Panc1 (cell line): ENCODE results near the gene SLC12A9. TPM values are rescaled to one million over a fixed set of nuclear protein-coding genes. Genes with fewer than 3 reads are reported as not detected.
A peak's percentile ranks its signal among the peaks of the same experiment; 100 is the strongest.

Source experiments
- ATAC-seq: fragments of 200-7000 bp; cut with Tn5 transposase; 2 replicates; pipeline ENCODE4 v1.9.1; 2020; ENCODE audit warnings: mild to moderate bottlenecking, moderate library complexity
- BruUV-seq: library from RNA; stranded (reverse); fragments of 400-500 nt; replicated peaks from 2 replicates; lab custom pipeline; 2021; lab: Mats Ljungman, UMichigan
- CTCF ChIA-PET: fragments of 300-600 bp; sonication (Branson Sonifier 250); formaldehyde crosslinking; loops from one replicate; lab custom pipeline; 2022; ENCODE audit warnings: antibody characterized with exemption; lab: Charles Lee
- POLR2A ChIA-PET: fragments of 300-600 bp; sonication (Branson Sonifier 250); formaldehyde crosslinking; loops from one replicate; lab custom pipeline; 2022; ENCODE audit warnings: antibody characterized with exemption; lab: Charles Lee
- DNase-seq: peaks from one replicate; pipeline ENCODE4 v3.0.0-alpha.2; 2010; ENCODE audit warnings: low read depth, low spot score
- H3K27ac ChIP-seq: 2 replicates; pipeline ENCODE4 v1.5.1; 2011; ENCODE audit warnings: mild to moderate bottlenecking, low read length, inconsistent platforms
- H3K27me3 ChIP-seq: fragments of 200-500 bp; sonication (Bioruptor generic); 2 replicates; pipeline ENCODE4 v1.6.0; 2014; ENCODE audit warnings: low read length, inconsistent platforms; ENCODE audit not compliant: control insufficient read depth, insufficient read depth
- H3K36me3 ChIP-seq: fragments of 200-500 bp; sonication (Bioruptor generic); 2 replicates; pipeline ENCODE4 v1.5.1; 2014; ENCODE audit warnings: inconsistent platforms, mild to moderate bottlenecking, low read length, moderate library complexity; ENCODE audit not compliant: control insufficient read depth, insufficient read depth
- H3K4me1 ChIP-seq: 2 replicates; pipeline ENCODE4 v1.5.1; 2011; ENCODE audit warnings: inconsistent platforms, mild to moderate bottlenecking, low read length, moderate library complexity; ENCODE audit not compliant: control insufficient read depth, insufficient read depth
- H3K4me3 ChIP-seq, 2 experiments: 2 replicates each; pipeline ENCODE4 v1.5.1; 2011 to 2012; ENCODE audit warnings: low read depth in 2 of 2, low read length in 2 of 2, mild to moderate bottlenecking in 2 of 2, inconsistent platforms in 1 of 2, moderate library complexity in 1 of 2
- H3K9me3 ChIP-seq: fragments of 200-500 bp; sonication (Bioruptor generic); 2 replicates; pipeline ENCODE4 v1.5.1; 2014; ENCODE audit warnings: low read depth, mild to moderate bottlenecking, inconsistent platforms, low read length, moderate library complexity; ENCODE audit not compliant: control insufficient read depth, insufficient read depth
- POLR2AphosphoS5 ChIP-seq: IDR thresholded peaks from 2 replicates; pipeline ENCODE4 v1.6.1; 2012; ENCODE audit warnings: mild to moderate bottlenecking, low read depth, low read length, moderate library complexity
- SIN3A ChIP-seq: IDR thresholded peaks from 2 replicates; pipeline ENCODE4 v1.6.1; 2012; ENCODE audit warnings: low read depth, mild to moderate bottlenecking, low read length, moderate library complexity, borderline replicate concordance; ENCODE audit not compliant: insufficient read depth
- TCF7L2 ChIP-seq: IDR thresholded peaks from 2 replicates; pipeline ENCODE4 v1.6.1; 2011; ENCODE audit warnings: mild to moderate bottlenecking, low read depth, low read length, inconsistent platforms
- in situ Hi-C: cut with HindIII; loops from 2 replicates; pipeline ENCODE4 v1.10.0; 2016; ENCODE audit warnings: low sequenced_read_pairs, low pct_unique_long_range_greater_than_20kb
- intact Hi-C: fragments of 100-400 bp; cut with micrococcal nuclease; formaldehyde crosslinking; loops from one replicate; pipeline ENCODE4 v1.10.0; 2022; ENCODE audit not compliant: unreplicated experiment
- total RNA-seq: library from RNA; stranded (reverse); gene quantifications from one replicate; pipeline ENCODE4 v1.2.1, GENCODE V29; 2021; ENCODE audit not compliant: unreplicated experiment
- TF ChIP-seq, protein P1 (sequence below), 2 experiments: IDR thresholded peaks; 2 replicates each; pipeline ENCODE4 v1.6.1; 2011 to 2012; ENCODE audit warnings: low read depth in 2 of 2, control low read depth in 1 of 2, low read length in 1 of 2, mild to moderate bottlenecking in 1 of 2, moderate library complexity in 1 of 2; ENCODE audit not compliant: insufficient read depth in 1 of 2
- TF ChIP-seq, protein P2 (sequence below): fragments of 450-650 bp; IDR thresholded peaks from 2 replicates; pipeline ENCODE4 v1.5.1; 2017; ENCODE audit warnings: mild to moderate bottlenecking

Gene SLC12A9
- total RNA-seq, 1 experiment from 2014 or later, result 31.1 TPM

DNA sequence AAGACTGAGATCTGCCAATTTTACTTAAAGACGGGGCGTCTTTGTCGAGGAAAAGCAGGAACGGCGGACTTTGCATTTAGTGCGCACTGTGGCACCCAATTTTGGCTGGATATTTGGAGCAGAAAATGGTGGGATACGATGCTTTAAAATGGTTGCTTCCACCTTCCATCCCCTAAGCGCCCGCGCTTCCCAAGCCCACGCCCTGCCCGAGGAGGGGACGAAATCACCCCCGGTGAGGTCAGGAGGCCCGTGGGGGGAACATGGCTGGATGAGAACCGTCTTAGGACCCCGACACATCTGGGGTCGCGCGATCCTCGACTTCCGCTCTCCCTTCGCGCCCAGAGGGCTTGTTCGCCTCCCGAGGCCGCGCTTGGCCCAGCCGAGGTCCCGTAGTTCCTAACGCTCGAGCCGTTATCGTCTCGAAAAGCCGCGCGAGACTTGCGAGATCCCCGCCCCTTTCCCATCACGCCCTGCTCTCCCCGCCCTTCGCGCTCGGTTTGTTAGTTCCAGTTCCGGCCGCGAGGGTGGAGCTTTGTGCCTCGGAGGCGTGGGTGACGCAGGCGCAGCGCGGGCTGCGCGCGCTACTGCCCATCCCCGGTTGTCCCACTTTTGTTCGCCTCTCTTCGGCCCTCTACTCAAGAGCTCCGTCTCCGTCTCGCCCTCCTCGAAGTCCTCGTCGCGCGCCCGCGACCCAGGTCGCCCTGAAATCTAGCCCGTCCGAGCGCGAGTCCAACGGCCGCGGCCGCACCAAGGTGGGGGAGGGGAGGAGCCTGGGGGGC, 22.3 kb downstream of the SLC12A9 start, which contains the start of gene SRRT:
TSS of gene SRRT (plus strand) at position 527 of the 779 bp plus-strand sequence. CDS start 488 bp downstream, outside the sequence.
- Histone ChIP-seq H3K4me1 (peaks cover 8% of the 10 kb centered on the region), H3K36me3 (no peaks in the 10 kb centered on the region; the same call in none of the 2 replicates), H3K27me3 (no peaks in the 10 kb centered on the region), H3K4me3 (peak within 1 kb of the TSS; percentile 86 to 98), H3K27ac (peak within 1 kb of the TSS; percentile 98), H3K9me3 (no peaks in the 10 kb centered on the region)
- peak; percentile 97 for ATAC-seq
- ChIA-PET POLR2A (interaction anchor here (0.6 to 1.1 kb wide), 10 partner anchors 12 to 697 kb away, joined by 3 to 10 read pairs (median 4); partner anchors contain the start of gene UFSP1), CTCF (interaction anchor here (0.6 kb wide), 2 partner anchors 85 to 93 kb away, joined by 3 to 4 read pairs; no protein-coding TSS in a partner anchor)
- in situ Hi-C loops (no loop called here), intact Hi-C loops (no loop called here)
- TF ChIP-seq SIN3A (peak; percentile 79; the same call in 1 of the 2 replicates), POLR2AphosphoS5 (peak; percentile 96), TCF7L2 (no peak)
- TF ChIP-seq, protein P1, sequence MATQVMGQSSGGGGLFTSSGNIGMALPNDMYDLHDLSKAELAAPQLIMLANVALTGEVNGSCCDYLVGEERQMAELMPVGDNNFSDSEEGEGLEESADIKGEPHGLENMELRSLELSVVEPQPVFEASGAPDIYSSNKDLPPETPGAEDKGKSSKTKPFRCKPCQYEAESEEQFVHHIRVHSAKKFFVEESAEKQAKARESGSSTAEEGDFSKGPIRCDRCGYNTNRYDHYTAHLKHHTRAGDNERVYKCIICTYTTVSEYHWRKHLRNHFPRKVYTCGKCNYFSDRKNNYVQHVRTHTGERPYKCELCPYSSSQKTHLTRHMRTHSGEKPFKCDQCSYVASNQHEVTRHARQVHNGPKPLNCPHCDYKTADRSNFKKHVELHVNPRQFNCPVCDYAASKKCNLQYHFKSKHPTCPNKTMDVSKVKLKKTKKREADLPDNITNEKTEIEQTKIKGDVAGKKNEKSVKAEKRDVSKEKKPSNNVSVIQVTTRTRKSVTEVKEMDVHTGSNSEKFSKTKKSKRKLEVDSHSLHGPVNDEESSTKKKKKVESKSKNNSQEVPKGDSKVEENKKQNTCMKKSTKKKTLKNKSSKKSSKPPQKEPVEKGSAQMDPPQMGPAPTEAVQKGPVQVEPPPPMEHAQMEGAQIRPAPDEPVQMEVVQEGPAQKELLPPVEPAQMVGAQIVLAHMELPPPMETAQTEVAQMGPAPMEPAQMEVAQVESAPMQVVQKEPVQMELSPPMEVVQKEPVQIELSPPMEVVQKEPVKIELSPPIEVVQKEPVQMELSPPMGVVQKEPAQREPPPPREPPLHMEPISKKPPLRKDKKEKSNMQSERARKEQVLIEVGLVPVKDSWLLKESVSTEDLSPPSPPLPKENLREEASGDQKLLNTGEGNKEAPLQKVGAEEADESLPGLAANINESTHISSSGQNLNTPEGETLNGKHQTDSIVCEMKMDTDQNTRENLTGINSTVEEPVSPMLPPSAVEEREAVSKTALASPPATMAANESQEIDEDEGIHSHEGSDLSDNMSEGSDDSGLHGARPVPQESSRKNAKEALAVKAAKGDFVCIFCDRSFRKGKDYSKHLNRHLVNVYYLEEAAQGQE (IDR thresholded peaks at IDR 0.05; ENCODE audit: insufficient read depth in 1 of 2, low read depth in 2 of 2, low read length in 1 of 2), result 0 out of 4 replicates have a peak, but pooled peaks of 1 of the 2 experiments have one; percentile 3
- TSS peak; percentile 99 for BruUV-seq
- DNase-seq, result peak; percentile 96

DNA sequence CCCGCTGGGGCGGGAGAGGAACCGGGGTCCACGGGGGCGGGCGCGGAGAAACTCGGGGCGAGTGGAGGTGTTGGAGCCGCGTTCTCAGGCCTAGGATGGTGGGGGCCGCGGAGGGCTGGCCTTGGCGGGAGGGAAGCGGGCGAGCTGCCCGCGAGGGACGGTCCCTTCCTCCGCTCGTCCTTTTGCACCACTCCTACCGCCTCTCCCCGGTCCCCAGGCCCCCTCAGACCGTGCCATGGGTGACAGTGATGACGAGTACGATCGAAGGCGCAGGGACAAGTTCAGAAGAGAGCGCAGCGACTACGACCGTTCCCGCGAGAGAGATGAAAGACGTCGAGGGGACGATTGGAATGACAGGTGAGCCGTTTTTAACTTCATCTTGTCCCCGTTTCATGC, 22.8 kb downstream of the SLC12A9 start:
- peaks cover 8% of the 10 kb centered on the region for H3K4me1 ChIP-seq
- H3K4me3 ChIP-seq, result peak overlapping the region; percentile 86 to 98
- ATAC-seq (peak; percentile 50), DNase-seq (no peak)
- H3K9me3 ChIP-seq, result no peaks in the 10 kb centered on the region
- peak overlapping the region; percentile 98 for H3K27ac ChIP-seq
- in situ Hi-C loops, result no loop called here
- no TSS peak for BruUV-seq
- no peaks in the 10 kb centered on the region; the same call in none of the 2 replicates for H3K36me3 ChIP-seq
- no peaks in the 10 kb centered on the region for H3K27me3 ChIP-seq
- POLR2A ChIA-PET, result interaction anchor here (0.6 to 1.1 kb wide), 9 partner anchors 12 to 697 kb away, joined by 3 to 10 read pairs (median 8); partner anchors contain the start of gene UFSP1
- intact Hi-C loops, result no loop called here
- CTCF ChIA-PET, result interaction anchor here (0.6 kb wide), 1 partner anchor 92 kb away, joined by 4 read pairs; no protein-coding TSS in a partner anchor
- no peak for TF ChIP-seq POLR2AphosphoS5
- no peak for TF ChIP-seq SIN3A
- no peak for TF ChIP-seq TCF7L2
- TF ChIP-seq, protein P2, sequence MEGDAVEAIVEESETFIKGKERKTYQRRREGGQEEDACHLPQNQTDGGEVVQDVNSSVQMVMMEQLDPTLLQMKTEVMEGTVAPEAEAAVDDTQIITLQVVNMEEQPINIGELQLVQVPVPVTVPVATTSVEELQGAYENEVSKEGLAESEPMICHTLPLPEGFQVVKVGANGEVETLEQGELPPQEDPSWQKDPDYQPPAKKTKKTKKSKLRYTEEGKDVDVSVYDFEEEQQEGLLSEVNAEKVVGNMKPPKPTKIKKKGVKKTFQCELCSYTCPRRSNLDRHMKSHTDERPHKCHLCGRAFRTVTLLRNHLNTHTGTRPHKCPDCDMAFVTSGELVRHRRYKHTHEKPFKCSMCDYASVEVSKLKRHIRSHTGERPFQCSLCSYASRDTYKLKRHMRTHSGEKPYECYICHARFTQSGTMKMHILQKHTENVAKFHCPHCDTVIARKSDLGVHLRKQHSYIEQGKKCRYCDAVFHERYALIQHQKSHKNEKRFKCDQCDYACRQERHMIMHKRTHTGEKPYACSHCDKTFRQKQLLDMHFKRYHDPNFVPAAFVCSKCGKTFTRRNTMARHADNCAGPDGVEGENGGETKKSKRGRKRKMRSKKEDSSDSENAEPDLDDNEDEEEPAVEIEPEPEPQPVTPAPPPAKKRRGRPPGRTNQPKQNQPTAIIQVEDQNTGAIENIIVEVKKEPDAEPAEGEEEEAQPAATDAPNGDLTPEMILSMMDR, result no peak
- TF ChIP-seq, protein P1 (IDR thresholded peaks at IDR 0.05; ENCODE audit: insufficient read depth in 1 of 2, low read depth in 2 of 2, low read length in 1 of 2), result no peak
